PFSK-1 (cell line): Measurements from ENCODE around the gene RNF135.

ENCODE experiments used
- FOXP2 ChIP-seq: optimal IDR thresholded peaks from 2 replicates; pipeline ENCODE3; 2011; ENCODE audit warnings: borderline replicate concordance, control low read depth, inconsistent platforms; ENCODE audit not compliant: insufficient read depth; ENCODE audit errors: extremely low read length, extremely low read depth
- POLR2AphosphoS5 ChIP-seq: IDR thresholded peaks from 2 replicates; pipeline ENCODE4 v1.6.1; 2012; ENCODE audit warnings: low read depth, mild to moderate bottlenecking, control low read depth, low read length, moderate library complexity
- REST ChIP-seq, 2 experiments: IDR thresholded peaks; 2 replicates each; pipeline versions ENCODE4 v1.6.1 to v1.8.0; 2011 to 2012; ENCODE audit warnings: low read depth in 2 of 2, low read length in 2 of 2, control low read depth in 1 of 2, inconsistent platforms in 1 of 2, mild to moderate bottlenecking in 1 of 2, moderate library complexity in 1 of 2; ENCODE audit not compliant: insufficient read depth in 1 of 2
- SIN3A ChIP-seq: IDR thresholded peaks from 2 replicates; pipeline ENCODE4 v1.6.1; 2012; ENCODE audit warnings: mild to moderate bottlenecking, low read length, moderate library complexity, borderline replicate concordance; ENCODE audit not compliant: insufficient read depth
- TAF1 ChIP-seq: IDR thresholded peaks from 2 replicates; pipeline ENCODE4 v1.6.1; 2012; ENCODE audit warnings: low read length, control low read depth, borderline replicate concordance; ENCODE audit not compliant: insufficient read depth

RNF135 gene

GRCh38 chr17:31015639-31016038 is 44.8 kb downstream of the RNF135 start:
- TF ChIP-seq REST (IDR thresholded peaks at IDR 0.05; ENCODE audit: insufficient read depth in 1 of 2, low read depth in 2 of 2, low read length in 2 of 2) (no peak), SIN3A (no peak), FOXP2 (no peak), TAF1 (no peak), POLR2AphosphoS5 (no peak)

GRCh38 chr17:31019004-31019403 is 48.2 kb downstream of the RNF135 start:
- TF ChIP-seq POLR2AphosphoS5: no peak
- no peak for TF ChIP-seq SIN3A
- no peak for TF ChIP-seq TAF1
- no peak for TF ChIP-seq REST (IDR thresholded peaks at IDR 0.05; ENCODE audit: insufficient read depth in 1 of 2, low read depth in 2 of 2, low read length in 2 of 2)
- no peak for TF ChIP-seq FOXP2

GRCh38 chr17:31031841-31032240 is 61.0 kb downstream of the RNF135 start:
- no peak for TF ChIP-seq REST (IDR thresholded peaks at IDR 0.05; ENCODE audit: insufficient read depth in 1 of 2, low read depth in 2 of 2, low read length in 2 of 2)
- no peak for TF ChIP-seq TAF1
- TF ChIP-seq FOXP2: no peak
- no peak for TF ChIP-seq SIN3A
- no peak for TF ChIP-seq POLR2AphosphoS5

GRCh38 chr17:31048142-31048541 is 77.3 kb downstream of the RNF135 start:
- TF ChIP-seq TAF1 (no peak), REST (IDR thresholded peaks at IDR 0.05; ENCODE audit: insufficient read depth in 1 of 2, low read depth in 2 of 2, low read length in 2 of 2) (no peak), SIN3A (no peak), POLR2AphosphoS5 (no peak), FOXP2 (no peak)

GRCh38 chr17:31048780-31049179 is 77.9 kb downstream of the RNF135 start:
- TF ChIP-seq FOXP2 (no peak), REST (IDR thresholded peaks at IDR 0.05; ENCODE audit: insufficient read depth in 1 of 2, low read depth in 2 of 2, low read length in 2 of 2) (no peak), POLR2AphosphoS5 (no peak), SIN3A (no peak), TAF1 (no peak)
